Tongue (tissue), 2 donors: Measurements from ENCODE around the gene BAG3. TPM values are rescaled to one million over a fixed set of nuclear protein-coding genes. Genes with fewer than 3 reads are reported as not detected.
"Not testable (repeated sequence)": the region's sequence is repeated elsewhere in the genome, so short reads cannot be mapped to it uniquely, and the experiment has no call there.

Experiments
- DNase-seq: peaks from one replicate; pipeline ENCODE4 v3.0.0-alpha.2; 2015
- total RNA-seq: library from RNA; depleted of rRNA; stranded (reverse); fragments of >200 nt; gene quantifications from one replicate; pipeline ENCODE4 v1.2.3, GENCODE V29; 2014

BAG3 gene
- total RNA-seq, 1 donor from 2014 or later = 27.5 TPM

- no peak for DNase-seq
Measured at GRCh38 chr10:119640875-119641526, 10.2 kb upstream of the BAG3 start.

- no peak for DNase-seq
Measured at GRCh38 chr10:119642556-119643111, 8.5 kb upstream of the BAG3 start.

GRCh38 chr10:119643306-119644204 lies 7.6 kb upstream of the BAG3 start:
- DNase-seq = no peak

- no peak for DNase-seq
Measured at GRCh38 chr10:119644205-119644814, 6.9 kb upstream of the BAG3 start.

- DNase-seq = no peak
Measured at GRCh38 chr10:119644994-119645393, 6.2 kb upstream of the BAG3 start.

GRCh38 chr10:119650062-119650461 lies 1.1 kb upstream of the BAG3 start:
- DNase-seq = no peak

GRCh38 chr10:119651514-119652360 lies 557 bp downstream of the BAG3 start:
- DNase-seq = no peak

- DNase-seq = peak; percentile 80
Measured at GRCh38 chr10:119652361-119652730, 1.2 kb downstream of the BAG3 start.

GRCh38 chr10:119653209-119653608 lies 2.0 kb downstream of the BAG3 start:
- no peak for DNase-seq

GRCh38 chr10:119653916-119654315 lies 2.7 kb downstream of the BAG3 start:
- DNase-seq = no peak

- DNase-seq = no peak
Measured at GRCh38 chr10:119654540-119654939, 3.4 kb downstream of the BAG3 start.

GRCh38 chr10:119655566-119656001 lies 4.4 kb downstream of the BAG3 start:
- DNase-seq = no peak

GRCh38 chr10:119656760-119657159 lies 5.6 kb downstream of the BAG3 start:
- DNase-seq = no peak

- no peak for DNase-seq
Measured at GRCh38 chr10:119657725-119658124, 6.5 kb downstream of the BAG3 start.

GRCh38 chr10:119658274-119658673 lies 7.1 kb downstream of the BAG3 start:
- DNase-seq = no peak

GRCh38 chr10:119659951-119660350 lies 8.8 kb downstream of the BAG3 start:
- DNase-seq = no peak

- not testable (repeated sequence) for DNase-seq
Measured at GRCh38 chr10:119662076-119662605, 11.0 kb downstream of the BAG3 start.

- DNase-seq = no peak
Measured at GRCh38 chr10:119663866-119664698, 12.9 kb downstream of the BAG3 start.

- no peak for DNase-seq
Measured at GRCh38 chr10:119665901-119666708, 14.9 kb downstream of the BAG3 start.

GRCh38 chr10:119666709-119667004 lies 15.5 kb downstream of the BAG3 start:
- DNase-seq = no peak
